HG02759 (cell line): ENCODE measurements around the gene SIRPB2.
"Not testable (repeated sequence)": the region's sequence is repeated elsewhere in the genome, so short reads cannot be mapped to it uniquely, and the experiment has no call there.

Source experiments
- ATAC-seq: cut with Tn5 transposase; IDR thresholded peaks from one replicate; pipeline ENCODE4 v1.9.1; 2021; ENCODE audit warnings: mild to moderate bottlenecking, moderate library complexity; ENCODE audit not compliant: unreplicated experiment

Gene SIRPB2

DNA sequence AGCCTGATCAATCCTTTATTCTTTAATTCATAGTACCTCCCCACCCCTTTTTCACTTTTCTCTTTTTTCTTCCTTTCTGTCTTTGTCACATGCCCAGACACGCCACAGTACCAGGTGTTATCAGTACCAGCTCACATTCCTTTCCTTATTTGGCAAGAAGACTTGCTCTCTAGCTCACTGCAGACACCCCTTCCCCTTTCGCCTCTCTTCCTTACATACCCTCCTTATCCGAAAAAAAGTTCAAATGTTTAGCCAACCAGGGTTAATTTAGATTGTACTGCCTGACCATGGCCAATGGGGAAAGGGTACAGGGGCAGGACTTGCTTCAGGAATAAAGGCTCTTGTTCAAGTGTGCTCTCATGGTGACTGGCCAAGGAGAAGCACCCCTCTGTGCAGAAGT is 9.3 kb upstream of the SIRPB2 start:
- ATAC-seq = no peak

DNA sequence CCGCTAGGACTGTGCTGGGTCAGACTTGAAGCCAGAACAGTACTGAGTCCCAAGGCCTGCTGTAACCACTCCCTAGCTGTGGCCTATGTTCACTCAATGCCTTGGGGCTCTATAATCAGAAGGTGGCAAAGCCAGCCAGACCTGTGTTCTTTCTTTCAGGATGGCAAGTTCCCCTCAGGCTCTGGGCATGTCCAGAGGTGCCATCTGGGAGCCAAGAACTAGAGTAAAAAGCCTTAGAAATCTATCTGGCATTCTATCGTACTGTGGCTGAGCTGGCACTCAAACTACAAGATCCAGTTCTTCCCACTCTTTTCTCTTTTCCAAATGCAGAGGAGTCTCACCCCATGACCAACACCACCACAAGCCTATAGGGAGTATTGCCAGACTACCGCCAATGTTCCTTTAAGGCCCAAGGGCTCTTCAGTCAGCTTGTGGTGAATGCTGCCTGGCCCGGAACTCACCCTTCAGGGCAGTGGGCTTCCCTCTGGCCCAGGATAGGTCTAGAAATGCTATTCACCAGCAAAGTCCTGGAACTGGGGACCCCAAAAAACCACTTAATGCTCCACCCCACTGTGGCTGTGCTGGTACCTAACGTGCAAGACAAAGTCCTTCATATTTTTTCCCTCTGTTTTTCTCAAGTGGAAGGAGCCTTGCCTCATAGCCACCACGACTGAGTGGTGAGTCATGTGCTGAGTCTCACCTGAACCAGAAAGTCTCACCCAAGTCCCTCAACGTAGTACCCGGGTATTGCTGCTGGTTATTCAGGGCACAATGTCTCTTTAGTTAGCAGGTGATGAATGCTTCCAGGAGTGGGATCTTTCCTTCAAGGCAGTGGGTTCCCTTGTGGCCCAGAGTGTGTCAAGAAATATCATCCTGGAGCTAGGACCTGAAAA is 8.6 kb upstream of the SIRPB2 start:
- ATAC-seq = no peak

DNA sequence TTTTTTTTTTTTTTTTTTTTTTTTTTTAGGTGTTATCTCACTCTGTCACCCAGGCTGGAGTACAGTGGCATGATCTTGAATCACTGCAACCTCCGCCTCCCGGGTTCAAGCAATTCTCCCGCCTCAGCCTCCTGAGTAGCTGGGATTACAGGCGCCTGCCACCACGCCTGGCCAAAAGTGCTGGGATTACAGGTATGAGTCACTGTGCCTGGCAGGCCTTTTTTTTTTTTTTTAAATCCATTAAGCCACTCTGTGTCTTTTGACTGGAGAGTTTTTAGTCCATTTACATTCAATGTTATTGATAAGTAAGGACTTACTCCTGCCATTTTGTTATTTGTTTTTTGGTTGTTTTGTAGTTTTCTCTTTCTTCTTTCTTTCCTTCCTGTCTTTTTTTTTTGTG is 6.2 kb upstream of the SIRPB2 start:
- ATAC-seq = not testable (repeated sequence)

DNA sequence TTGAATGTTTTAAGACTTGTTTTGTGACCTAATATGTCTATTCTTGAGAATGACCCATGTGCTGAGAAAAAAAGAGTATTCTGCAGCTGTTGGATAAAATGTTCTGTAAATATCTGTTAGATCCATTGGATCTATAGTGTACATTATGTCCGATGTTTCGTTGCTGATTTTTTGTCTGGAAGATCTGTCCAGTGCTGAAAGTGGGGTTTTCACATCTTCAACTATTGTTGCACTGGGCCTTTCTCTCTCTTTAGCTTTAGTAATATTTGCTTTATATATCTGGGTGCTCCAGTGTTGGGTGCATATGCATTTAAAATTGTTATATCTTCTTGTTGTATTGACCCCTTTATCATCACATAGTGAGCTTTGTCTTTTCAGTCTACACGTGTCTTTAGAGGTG is 5.7 kb upstream of the SIRPB2 start:
- no peak for ATAC-seq

DNA sequence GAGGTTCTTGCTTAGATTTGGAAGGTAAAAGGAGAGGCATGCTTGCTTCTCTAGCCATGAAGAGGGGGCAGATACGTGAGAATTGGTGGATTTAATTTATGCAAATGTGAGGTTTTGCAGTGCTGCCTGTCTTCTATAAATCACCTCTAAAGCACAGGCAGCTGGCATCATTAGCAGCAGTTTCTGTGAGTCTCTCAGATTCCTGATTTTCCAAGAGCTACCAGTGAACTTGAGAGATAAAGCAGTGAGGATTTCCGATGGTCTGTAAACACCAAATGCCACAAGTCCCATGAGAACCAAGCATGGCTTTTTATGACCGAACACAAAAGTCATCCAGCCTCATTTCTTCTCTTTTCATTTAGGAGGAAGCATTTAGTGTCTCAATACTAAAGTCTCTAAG is 3.2 kb upstream of the SIRPB2 start:
- no peak for ATAC-seq

DNA sequence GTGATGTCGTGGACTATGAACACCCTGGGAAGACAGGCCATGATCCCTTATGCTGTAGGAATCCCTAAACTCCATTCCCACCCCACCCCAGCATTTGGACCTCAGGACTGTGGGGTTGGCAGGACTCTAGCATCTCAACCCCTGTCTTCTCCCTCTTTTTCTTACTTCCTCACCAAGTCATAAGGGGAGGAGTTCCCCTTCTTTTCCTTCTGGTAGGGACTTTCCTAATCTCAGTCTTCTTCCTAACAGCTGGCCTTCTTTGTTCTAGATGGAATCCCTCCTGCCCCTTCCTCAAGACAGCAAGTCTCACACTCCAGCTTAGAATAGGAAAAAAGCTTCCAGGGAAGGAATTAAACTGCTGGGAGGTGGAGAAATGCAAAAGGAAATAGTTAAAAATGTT is 2.3 kb upstream of the SIRPB2 start:
- ATAC-seq = no peak

DNA sequence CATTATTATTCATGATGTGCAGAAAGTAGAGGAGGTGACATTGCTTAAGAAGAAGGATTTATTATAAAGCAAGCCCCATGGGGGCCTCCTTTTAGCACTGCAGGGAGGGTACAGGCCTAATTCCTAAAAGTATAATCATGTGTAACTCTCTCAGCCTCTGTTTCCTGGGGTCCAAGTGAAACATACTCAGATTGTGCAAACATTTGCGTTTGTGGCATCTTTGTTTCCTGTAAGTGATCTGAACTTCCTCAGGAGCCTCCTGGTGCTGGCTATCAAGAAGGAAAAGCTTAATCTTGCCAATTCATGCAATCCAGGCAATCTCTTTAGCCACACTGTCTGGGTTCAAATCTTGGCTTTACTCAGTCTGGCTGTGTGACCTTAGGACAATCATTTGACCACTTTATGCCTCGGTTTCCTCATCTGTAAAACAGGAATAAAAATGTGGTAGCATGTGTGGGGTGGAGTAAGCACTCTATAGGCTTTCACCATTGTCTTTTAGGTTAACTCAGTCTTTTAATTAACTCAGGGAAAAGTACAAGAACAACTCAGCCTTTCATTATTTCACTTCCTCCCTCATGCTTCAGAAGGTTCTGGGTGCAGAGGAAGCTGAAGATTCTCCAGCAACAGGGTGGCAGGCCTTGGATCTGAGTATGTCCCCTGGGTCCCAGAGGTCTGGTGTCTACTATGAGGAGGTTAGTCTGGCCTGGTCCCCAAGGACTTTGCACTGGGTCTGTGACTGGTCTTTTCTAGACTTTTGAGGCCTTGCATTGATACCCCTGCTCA is 831 bp upstream of the SIRPB2 start:
- no peak for ATAC-seq

DNA sequence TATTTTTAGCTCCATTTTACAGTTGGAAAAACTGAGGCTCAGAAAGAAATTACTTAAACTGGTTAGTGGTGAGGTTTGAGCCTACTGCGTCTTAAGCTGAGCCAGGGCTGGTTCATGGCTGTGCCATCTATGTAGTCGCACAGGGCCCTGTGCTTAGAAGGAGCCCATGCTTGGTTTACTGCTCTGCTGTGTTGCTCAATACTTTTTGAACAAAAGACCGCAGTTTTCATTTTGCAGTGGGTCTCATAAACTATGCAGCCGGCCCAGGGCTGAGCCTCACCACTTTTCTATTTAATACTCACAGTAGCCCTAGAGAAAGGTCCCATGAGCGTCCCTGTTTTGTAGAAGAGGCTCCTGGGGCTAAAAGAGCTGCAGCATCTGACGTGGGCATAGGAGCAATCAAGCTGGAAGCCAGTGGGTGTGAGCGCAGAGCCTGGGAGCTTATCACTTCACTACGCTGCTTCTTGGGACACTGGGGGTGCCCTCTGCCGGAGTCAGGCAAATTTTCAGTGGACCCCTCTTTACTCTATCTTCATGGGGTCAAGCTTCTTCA is 501 bp downstream of the SIRPB2 start:
- no peak for ATAC-seq

DNA sequence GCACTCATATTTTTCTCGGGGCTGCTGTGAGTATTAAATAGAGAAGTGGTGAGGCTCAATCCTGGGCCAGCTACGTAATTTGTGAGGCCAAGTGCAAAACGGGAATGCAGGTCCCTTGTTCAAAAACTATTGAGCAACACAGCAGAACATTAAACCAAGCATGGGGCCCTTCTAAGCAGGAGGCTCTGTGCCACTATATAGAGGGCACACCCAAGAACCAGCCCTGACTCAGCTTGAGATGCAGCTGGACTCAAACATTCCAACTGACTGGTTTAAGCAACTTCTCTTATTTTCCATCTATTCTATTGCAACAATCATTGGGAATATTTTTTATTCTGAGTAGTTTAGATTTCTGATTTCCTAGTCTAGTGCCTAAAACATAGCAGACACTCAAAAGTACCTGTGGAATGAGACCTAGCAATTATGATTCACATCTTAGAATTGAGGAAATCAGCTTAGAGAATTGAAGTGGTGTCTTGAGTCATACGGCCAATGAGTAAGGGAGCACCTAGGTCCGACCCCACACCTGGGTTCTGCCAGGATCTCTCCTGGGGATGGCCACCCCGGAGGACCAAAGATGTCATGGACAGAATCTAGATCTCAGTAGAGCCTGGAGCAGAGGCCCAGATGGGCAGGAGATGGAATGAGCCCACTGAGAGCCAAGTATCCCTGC is 1.3 kb downstream of the SIRPB2 start:
- ATAC-seq = no peak

DNA sequence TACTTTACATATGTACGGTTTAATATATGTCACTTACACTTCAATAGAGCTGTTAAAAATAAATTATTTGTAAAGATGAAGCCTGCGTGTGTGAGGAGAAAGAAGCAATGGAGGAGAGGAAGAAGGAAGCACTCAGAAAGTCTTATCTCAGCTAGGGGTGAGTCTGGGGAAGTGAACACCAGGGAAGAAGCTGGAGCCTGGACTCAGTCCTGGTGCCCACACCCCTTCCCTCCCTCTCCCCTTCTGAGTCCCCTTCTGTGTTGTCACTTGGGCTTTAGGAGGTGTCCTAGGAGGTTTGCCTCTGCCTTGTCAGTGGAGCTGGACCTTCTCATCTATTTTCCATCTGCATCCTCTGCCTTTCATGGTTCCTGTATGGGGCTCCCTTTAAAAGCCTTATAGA is 1.9 kb downstream of the SIRPB2 start:
- ATAC-seq = no peak

DNA sequence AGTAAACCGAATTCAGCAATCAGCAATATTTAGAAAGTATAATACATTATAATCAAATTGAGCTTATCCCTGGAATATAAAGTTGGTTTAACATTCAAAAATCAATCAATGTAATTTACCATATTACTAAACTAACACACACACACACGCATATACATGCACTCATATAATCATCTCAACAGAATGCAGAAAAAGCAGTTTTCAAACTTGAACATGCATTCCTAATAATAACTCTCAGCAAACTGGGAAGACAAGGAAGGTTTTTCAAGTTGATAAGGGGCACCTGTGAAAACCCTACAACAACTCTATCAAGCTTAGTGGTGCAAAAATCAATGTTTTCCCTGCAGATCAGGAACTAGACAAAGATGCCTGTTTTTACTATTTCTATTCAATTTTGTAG is 4.7 kb downstream of the SIRPB2 start:
- ATAC-seq = no peak

DNA sequence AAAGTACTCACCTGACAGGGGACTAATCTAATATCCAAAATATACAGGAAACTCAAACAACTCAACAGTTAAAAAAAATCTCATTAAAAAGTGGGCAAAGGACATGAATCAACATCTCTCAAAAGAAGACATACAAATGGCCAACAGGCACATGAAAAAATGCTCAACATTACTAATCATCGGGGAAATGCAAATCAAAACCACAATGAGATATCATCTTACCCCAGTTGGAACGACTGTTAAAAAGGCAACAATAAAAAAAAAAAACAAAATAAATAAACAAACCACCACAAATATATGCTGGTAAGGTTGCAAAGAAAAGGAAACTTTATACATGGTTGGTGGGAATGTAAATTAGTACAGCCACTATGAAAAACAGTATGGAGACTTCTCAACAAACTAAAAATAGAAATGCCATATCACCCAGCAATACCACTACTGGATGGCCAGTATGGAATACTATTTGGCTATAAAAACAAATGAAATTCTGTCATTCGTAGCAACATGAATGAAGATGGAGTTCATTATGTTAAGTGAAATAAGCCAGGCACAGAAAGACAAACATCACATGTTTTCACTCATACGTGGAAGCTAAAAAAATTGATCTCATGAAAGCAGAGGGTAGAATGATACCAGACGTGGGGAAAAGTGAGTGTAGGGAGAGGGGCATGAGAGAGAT is 6.6 kb downstream of the SIRPB2 start:
- no peak for ATAC-seq

DNA sequence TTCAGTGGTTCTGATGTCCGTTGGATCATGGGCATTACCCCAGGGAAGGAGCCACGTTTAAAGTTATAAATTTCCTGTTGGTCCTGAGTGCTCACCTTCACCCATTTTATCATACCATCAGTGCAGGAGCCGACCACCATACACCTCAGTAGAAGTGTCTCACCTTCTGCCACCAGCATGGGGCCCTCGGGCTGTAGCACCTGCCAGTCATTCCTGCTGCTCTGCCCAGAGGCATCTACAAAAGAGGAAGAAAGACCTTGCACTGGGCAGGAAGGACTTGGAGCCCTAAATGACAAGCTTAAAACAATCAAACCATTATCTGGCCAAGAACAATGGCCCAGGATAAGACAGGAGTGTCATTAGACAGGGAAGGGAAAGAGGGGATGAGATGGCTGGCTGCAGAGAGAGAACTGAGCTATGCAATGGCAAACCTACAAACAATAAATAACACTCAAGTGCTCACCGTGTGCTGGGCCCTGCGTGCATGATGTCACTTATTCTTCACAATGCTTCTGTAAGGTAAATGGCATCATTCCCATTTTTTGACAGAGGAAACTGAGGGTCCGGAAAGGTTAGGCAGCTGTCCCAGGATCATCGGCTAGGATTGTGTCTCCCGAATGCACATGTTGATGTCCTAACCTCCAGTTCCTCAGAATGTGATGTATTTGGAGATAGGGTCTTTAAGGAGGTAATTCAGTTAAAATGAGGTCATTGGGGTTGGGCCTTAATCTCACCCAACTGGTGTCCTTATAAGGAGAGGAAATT is 11.2 kb downstream of the SIRPB2 start:
- ATAC-seq = no peak

DNA sequence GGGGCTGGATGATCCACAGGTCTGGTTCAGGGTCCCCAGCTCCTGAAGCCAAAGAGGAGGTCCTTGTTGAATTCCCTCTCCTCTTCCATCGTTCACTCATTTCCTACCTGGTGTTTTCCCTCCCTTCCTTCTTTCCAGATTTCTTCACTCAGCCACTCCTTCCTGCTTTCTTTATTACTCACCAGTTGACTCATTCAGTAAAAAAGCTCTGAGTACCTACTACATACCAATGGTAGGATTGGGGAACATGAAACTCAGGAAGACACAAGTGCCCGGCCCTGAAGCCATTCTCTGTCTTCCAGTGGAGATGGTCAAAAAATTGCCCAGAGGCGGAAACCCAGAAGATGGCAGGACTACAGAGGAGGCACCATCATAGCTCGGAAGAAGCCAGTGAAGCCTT is 12.7 kb downstream of the SIRPB2 start:
- no peak for ATAC-seq

DNA sequence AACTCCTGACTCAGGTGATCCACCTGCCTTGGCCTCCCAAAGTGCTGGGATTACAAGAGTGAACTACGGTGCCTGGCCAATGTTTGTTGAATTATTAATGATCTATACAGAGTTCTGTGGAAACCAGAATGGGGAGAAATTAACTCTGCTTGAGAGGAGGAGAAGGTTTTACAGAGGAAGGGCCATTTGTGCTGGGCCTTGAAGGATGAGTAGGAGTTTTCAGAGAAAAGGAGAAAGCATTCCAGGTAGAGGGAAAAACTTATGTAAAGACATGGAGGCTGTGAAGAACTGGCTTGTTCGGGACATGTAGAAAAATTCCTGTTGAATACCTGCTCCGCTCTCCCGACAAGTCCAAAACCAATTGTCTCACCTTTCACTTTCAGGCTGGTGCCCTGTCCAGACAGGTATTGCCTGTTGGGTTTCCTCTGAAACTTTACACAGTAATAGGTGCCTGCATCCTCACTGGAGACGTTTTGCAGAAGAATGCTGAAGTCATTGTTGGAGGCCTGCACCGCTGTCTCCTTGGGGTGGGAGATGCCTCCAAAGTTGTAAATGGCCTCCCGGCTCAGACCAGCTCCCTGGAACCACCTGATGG is 13.2 kb downstream of the SIRPB2 start:
- ATAC-seq = no peak

DNA sequence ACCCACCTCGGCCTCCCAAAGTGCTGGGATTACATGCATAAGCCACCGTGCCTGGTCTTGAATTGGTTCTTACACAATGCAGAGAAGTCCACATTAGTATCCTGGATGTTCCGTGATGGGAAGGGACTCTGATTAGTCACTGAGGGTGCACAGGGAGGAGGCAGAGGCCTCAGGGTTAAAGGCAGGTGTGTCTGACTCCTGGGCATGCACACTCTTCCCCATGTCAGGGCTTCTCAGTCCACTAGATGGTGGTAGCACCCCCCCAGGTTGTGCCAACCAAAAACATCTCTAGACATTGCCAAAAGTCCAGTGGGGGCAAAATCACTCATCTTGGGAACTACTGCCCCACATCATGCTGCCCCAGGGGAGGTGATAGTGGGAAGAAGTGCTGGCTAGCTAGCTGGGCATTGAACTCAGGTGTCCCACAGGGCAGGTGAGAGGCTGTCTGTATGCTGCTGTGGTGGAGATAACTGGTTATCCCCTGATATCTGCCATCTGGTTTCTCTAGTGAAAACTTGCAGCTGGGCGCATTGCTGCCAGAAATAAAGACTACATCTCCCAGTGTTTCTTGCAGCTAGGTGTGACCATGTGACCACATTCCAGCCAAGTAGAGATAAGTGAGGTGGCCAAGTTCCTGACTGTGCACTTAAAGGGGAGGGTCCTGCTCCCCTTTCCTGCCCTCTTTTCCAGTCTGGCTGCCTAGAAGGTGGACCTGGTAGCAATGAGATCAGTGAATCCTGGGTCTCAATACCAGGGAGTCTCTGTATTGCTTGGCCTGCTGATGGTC is 16.2 kb downstream of the SIRPB2 start:
- ATAC-seq = no peak

DNA sequence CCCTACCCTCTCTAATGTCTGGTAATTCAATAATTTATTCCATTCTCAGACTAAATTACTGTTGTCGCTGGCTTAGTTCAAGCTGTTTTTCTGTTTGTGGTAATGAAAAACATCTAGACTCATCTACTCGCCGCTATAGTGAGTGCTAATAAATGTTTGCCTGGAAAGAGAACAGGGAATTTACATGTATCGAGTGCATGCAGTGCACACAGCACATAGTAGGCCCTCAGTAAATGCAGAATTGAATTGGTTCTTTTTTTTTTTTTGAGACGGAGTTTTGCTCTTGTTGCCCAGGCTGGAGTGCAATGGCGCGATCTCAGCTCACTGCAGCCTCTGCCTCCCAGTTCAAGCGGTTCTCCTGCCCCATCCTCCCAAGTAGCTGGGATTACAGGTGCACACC is 16.9 kb downstream of the SIRPB2 start:
- ATAC-seq = no peak

DNA sequence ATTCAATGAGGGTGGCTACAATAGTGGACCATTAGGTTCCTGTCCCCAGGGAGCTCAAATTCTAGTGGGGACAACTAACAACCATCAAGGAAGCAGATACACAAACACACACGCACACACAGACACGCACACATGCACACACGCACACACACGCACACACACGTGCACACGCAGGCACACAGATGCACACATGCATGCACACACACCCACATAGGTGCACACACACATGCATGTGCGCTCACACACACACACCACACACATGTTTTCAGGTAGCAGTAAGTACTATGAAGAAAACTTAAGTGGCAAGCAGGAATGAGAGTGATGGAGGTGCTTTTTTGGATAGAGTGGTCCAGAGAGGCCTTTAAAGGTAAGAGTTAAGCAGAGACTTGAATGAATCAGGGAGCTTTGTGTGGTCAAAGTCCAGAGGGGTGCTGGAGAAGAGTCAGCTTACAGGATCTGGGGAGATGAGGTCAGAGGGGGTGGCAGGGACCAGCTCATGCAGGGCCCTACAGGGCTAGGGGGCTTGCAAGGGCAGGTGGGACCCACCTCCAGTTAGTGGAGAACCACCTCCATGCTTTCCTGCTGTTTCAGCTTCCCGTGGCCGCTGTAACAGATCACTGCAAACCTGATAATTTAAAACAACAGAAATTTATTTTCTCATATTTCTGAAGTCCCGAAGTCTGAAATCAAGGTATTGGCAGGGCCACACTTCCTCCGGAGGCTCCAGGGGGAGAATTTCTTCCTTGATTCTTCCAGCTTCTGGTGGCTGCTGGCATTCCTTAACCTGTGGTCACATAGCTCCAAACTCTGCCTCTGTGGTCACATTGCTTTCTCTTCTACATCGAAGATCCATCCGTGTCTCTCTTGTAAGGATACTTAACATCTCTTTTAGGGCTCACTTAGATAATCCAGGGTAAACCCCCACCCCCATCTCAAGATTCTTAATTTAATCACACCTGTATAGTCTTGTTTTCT is 17.7 kb downstream of the SIRPB2 start:
- ATAC-seq = no peak
